ENCODE results near the gene SIGLECL1. TPM values are rescaled to one million over a fixed set of nuclear protein-coding genes. Genes with fewer than 3 reads are reported as not detected.

Gene SIGLECL1
- total RNA-seq, 1 donor from 2014 or later, result not detected

- Mint-ChIP-seq H3K36me3 (ENCODE audit: low read depth, unreplicated experiment) (no peaks in the 10 kb centered on the region), H3K9me3 (ENCODE audit: unreplicated experiment) (peaks cover 5% of the 10 kb centered on the region), H3K4me3 (ENCODE audit: unreplicated experiment) (no peak overlapping the region), H3K27ac (ENCODE audit: unreplicated experiment) (no peak overlapping the region), H3K27me3 (ENCODE audit: low read depth, unreplicated experiment) (peaks cover 21% of the 10 kb centered on the region), H3K4me1 (ENCODE audit: low read depth, unreplicated experiment) (no peaks in the 10 kb centered on the region)
- Histone ChIP-seq H3K36me3 (ENCODE audit: insufficient read depth, low read length) (no peaks in the 10 kb centered on the region), H2AFZ (ENCODE audit: low read depth, low read length) (no peak overlapping the region), H3K4me2 (ENCODE audit: low read length) (no peak overlapping the region), H3K79me2 (ENCODE audit: insufficient read depth, low read length) (no peaks in the 10 kb centered on the region), H4K20me1 (ENCODE audit: insufficient read depth, low read length) (no peaks in the 10 kb centered on the region), H3K27me3 (ENCODE audit: insufficient read depth, low read length) (no peaks in the 10 kb centered on the region), H3K4me3 (ENCODE audit: insufficient read depth, low read depth, low read length) (no peak overlapping the region), H3K27ac (ENCODE audit: low read depth, low read length) (no peak overlapping the region), H3K9ac (ENCODE audit: low read length) (no peak overlapping the region), H3K9me3 (ENCODE audit: insufficient read depth, low read depth, low read length) (peaks cover 4% of the 10 kb centered on the region), H3K4me1 (ENCODE audit: insufficient read depth, low read length) (no peaks in the 10 kb centered on the region)
- DNase-seq (ENCODE audit: low read depth) (no peak), FAIRE-seq (no peak)
- TF ChIP-seq, protein P1, sequence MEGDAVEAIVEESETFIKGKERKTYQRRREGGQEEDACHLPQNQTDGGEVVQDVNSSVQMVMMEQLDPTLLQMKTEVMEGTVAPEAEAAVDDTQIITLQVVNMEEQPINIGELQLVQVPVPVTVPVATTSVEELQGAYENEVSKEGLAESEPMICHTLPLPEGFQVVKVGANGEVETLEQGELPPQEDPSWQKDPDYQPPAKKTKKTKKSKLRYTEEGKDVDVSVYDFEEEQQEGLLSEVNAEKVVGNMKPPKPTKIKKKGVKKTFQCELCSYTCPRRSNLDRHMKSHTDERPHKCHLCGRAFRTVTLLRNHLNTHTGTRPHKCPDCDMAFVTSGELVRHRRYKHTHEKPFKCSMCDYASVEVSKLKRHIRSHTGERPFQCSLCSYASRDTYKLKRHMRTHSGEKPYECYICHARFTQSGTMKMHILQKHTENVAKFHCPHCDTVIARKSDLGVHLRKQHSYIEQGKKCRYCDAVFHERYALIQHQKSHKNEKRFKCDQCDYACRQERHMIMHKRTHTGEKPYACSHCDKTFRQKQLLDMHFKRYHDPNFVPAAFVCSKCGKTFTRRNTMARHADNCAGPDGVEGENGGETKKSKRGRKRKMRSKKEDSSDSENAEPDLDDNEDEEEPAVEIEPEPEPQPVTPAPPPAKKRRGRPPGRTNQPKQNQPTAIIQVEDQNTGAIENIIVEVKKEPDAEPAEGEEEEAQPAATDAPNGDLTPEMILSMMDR (IDR thresholded peaks at IDR 0.05; ENCODE audit: insufficient read depth, low read depth, low read length), result no peak
- TF ChIP-seq EZH2 (IDR thresholded peaks at IDR 0.05; ENCODE audit: insufficient read depth, low read length), result no peak
These were observed 44.7 kb downstream of the SIGLECL1 start for GRCh38 chr19:51295382-51296126.

GRCh38 chr19:51296336-51297093 is 45.6 kb downstream of the SIGLECL1 start:
- Histone ChIP-seq H2AFZ (ENCODE audit: low read depth, low read length) (no peak overlapping the region), H3K9ac (ENCODE audit: low read length) (no peak overlapping the region), H3K27ac (ENCODE audit: low read depth, low read length) (no peak overlapping the region), H3K27me3 (ENCODE audit: insufficient read depth, low read length) (no peaks in the 10 kb centered on the region), H4K20me1 (ENCODE audit: insufficient read depth, low read length) (no peaks in the 10 kb centered on the region), H3K4me3 (ENCODE audit: insufficient read depth, low read depth, low read length) (no peak overlapping the region), H3K79me2 (ENCODE audit: insufficient read depth, low read length) (no peaks in the 10 kb centered on the region), H3K4me2 (ENCODE audit: low read length) (no peak overlapping the region), H3K36me3 (ENCODE audit: insufficient read depth, low read length) (no peaks in the 10 kb centered on the region), H3K9me3 (ENCODE audit: insufficient read depth, low read depth, low read length) (peaks cover 3% of the 10 kb centered on the region), H3K4me1 (ENCODE audit: insufficient read depth, low read length) (no peaks in the 10 kb centered on the region)
- DNase-seq (ENCODE audit: low read depth), result no peak
- TF ChIP-seq, protein P1 (IDR thresholded peaks at IDR 0.05; ENCODE audit: insufficient read depth, low read depth, low read length), result no peak
- TF ChIP-seq EZH2 (IDR thresholded peaks at IDR 0.05; ENCODE audit: insufficient read depth, low read length), result no peak
- Mint-ChIP-seq H3K27me3 (ENCODE audit: low read depth, unreplicated experiment) (peaks cover 21% of the 10 kb centered on the region), H3K4me3 (ENCODE audit: unreplicated experiment) (no peak overlapping the region), H3K27ac (ENCODE audit: unreplicated experiment) (no peak overlapping the region), H3K36me3 (ENCODE audit: low read depth, unreplicated experiment) (no peaks in the 10 kb centered on the region), H3K9me3 (ENCODE audit: unreplicated experiment) (peaks cover 8% of the 10 kb centered on the region), H3K4me1 (ENCODE audit: low read depth, unreplicated experiment) (no peaks in the 10 kb centered on the region)
- no peak for FAIRE-seq
